ENCODE measurements around the gene AP1S2. TPM values are rescaled to one million over a fixed set of nuclear protein-coding genes. Genes with fewer than 3 reads are reported as not detected.

AP1S2 gene
- polyA plus RNA-seq, 1 of the 3 experiments (the other 2 are of a cell fraction): 17.7 TPM

GRCh38 chrX:15855568-15856221, 1.1 kb upstream of the AP1S2 start:
- 20% methylated on average over 12 of the region's 16 CpGs for WGBS (ENCODE audit: low lambda C conversion rate)
- DNase-seq: no peak
- TF ChIP-seq GATA2 (CRISPR knock-in tag; IDR thresholded peaks at IDR 0.05) (no peak), CHD2 (IDR thresholded peaks at IDR 0.05; ENCODE audit: low read length, partially characterized antibody) (no peak), JUND (IDR thresholded peaks at IDR 0.05) (no peak), TEAD4 (IDR thresholded peaks at IDR 0.05; ENCODE audit: borderline replicate concordance, insufficient read depth) (no peak), POLR2AphosphoS5 (IDR thresholded peaks at IDR 0.05; ENCODE audit: low read depth, low read length) (no peak), RXRA (IDR thresholded peaks at IDR 0.05; ENCODE audit: borderline replicate concordance, low read depth) (no peak)
- TF ChIP-seq, protein P1, sequence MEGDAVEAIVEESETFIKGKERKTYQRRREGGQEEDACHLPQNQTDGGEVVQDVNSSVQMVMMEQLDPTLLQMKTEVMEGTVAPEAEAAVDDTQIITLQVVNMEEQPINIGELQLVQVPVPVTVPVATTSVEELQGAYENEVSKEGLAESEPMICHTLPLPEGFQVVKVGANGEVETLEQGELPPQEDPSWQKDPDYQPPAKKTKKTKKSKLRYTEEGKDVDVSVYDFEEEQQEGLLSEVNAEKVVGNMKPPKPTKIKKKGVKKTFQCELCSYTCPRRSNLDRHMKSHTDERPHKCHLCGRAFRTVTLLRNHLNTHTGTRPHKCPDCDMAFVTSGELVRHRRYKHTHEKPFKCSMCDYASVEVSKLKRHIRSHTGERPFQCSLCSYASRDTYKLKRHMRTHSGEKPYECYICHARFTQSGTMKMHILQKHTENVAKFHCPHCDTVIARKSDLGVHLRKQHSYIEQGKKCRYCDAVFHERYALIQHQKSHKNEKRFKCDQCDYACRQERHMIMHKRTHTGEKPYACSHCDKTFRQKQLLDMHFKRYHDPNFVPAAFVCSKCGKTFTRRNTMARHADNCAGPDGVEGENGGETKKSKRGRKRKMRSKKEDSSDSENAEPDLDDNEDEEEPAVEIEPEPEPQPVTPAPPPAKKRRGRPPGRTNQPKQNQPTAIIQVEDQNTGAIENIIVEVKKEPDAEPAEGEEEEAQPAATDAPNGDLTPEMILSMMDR (IDR thresholded peaks at IDR 0.05): no peak
- peak overlapping the region; percentile 78 to 79 for H3K4me3 ChIP-seq (ENCODE audit: low read depth in 2 of 2, low read length in 1 of 2)
- POLR2A ChIA-PET: interaction anchor here (0.8 to 1.1 kb wide), 2 partner anchors 122 to 864 kb away, joined by 4 read pairs; partner anchors contain the start of gene SYAP1
- H3K9ac ChIP-seq: peak overlapping the region; percentile 52
- H3K36me3 ChIP-seq (replicated peaks in 1 of 2; ENCODE audit: control insufficient read depth in 1 of 2, insufficient read depth in 2 of 2, low read length in 1 of 2): peaks cover 0 to 2% of the 10 kb centered on the region in 2 experiments
- CTCF ChIA-PET: interaction anchor here (0.9 to 1.0 kb wide), 2 partner anchors 40 to 267 kb away, joined by 4 to 6 read pairs; partner anchors contain the start of gene GRPR
- no peaks in the 10 kb centered on the region for H3K9me3 ChIP-seq
- peak overlapping the region; percentile 92 for H2AFZ ChIP-seq (ENCODE audit: low read depth)
- peaks cover 13% of the 10 kb centered on the region; the same call in 1 of the 2 replicates for H3K79me2 ChIP-seq (ENCODE audit: insufficient read depth)
- no peaks in the 10 kb centered on the region; the same call in 1 of the 2 replicates for H3K27me3 ChIP-seq (ENCODE audit: insufficient read depth)
- no peaks in the 10 kb centered on the region for H3K9me2 ChIP-seq
- H4K20me1 ChIP-seq (ENCODE audit: insufficient read depth): no peaks in the 10 kb centered on the region
- H3K4me1 ChIP-seq (ENCODE audit: control insufficient read depth in 1 of 2, insufficient read depth in 2 of 2, low read depth in 1 of 2, low read length in 1 of 2): peaks cover 6 to 9% of the 10 kb centered on the region in 2 experiments; a peak in 2 of 4 replicates
- H3K4me2 ChIP-seq: peak overlapping the region; percentile 82
- peaks cover 16% of the 10 kb centered on the region for H3F3A ChIP-seq (replicated peaks; ENCODE audit: insufficient read depth)
- H3K27ac ChIP-seq (ENCODE audit: low read depth in 2 of 2, low read length in 1 of 2): peak overlapping the region; percentile 59 to 91; a peak in 3 of 4 replicates

- DNase-seq: peak; percentile 85
- WGBS (ENCODE audit: low lambda C conversion rate): 0% methylated on average over 5 of the region's 65 CpGs
- CTCF ChIA-PET: no interaction called here
- TF ChIP-seq GATA2 (CRISPR knock-in tag; IDR thresholded peaks at IDR 0.05): no peak
- 0 out of 2 replicates have a peak, but pooled peaks have one; percentile 16 for TF ChIP-seq FOXJ3 (CRISPR knock-in tag; IDR thresholded peaks at IDR 0.05)
- TF ChIP-seq, protein P1 (IDR thresholded peaks at IDR 0.05): peak; percentile 36; the same call in 1 of the 2 replicates
- TF ChIP-seq, protein P2, sequence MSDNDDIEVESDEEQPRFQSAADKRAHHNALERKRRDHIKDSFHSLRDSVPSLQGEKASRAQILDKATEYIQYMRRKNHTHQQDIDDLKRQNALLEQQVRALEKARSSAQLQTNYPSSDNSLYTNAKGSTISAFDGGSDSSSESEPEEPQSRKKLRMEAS (IDR thresholded peaks at IDR 0.05; ENCODE audit: low read depth): peak; percentile 40; the same call in 1 of the 2 replicates
- peak; percentile 38; the same call in 1 of the 2 replicates for TF ChIP-seq RAD21 (IDR thresholded peaks at IDR 0.05; ENCODE audit: low read length)
- TF ChIP-seq, protein P3, sequence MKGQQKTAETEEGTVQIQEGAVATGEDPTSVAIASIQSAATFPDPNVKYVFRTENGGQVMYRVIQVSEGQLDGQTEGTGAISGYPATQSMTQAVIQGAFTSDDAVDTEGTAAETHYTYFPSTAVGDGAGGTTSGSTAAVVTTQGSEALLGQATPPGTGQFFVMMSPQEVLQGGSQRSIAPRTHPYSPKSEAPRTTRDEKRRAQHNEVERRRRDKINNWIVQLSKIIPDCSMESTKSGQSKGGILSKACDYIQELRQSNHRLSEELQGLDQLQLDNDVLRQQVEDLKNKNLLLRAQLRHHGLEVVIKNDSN (IDR thresholded peaks at IDR 0.05; ENCODE audit: borderline replicate concordance, low read depth): no peak
- TF ChIP-seq SMC3 (IDR thresholded peaks at IDR 0.05; ENCODE audit: low read depth, low read length): peak; percentile 27; the same call in 1 of the 2 replicates
- peak; percentile 70 for TF ChIP-seq MXI1 (IDR thresholded peaks at IDR 0.05; ENCODE audit: low read depth, low read length)
- TF ChIP-seq, protein P4, sequence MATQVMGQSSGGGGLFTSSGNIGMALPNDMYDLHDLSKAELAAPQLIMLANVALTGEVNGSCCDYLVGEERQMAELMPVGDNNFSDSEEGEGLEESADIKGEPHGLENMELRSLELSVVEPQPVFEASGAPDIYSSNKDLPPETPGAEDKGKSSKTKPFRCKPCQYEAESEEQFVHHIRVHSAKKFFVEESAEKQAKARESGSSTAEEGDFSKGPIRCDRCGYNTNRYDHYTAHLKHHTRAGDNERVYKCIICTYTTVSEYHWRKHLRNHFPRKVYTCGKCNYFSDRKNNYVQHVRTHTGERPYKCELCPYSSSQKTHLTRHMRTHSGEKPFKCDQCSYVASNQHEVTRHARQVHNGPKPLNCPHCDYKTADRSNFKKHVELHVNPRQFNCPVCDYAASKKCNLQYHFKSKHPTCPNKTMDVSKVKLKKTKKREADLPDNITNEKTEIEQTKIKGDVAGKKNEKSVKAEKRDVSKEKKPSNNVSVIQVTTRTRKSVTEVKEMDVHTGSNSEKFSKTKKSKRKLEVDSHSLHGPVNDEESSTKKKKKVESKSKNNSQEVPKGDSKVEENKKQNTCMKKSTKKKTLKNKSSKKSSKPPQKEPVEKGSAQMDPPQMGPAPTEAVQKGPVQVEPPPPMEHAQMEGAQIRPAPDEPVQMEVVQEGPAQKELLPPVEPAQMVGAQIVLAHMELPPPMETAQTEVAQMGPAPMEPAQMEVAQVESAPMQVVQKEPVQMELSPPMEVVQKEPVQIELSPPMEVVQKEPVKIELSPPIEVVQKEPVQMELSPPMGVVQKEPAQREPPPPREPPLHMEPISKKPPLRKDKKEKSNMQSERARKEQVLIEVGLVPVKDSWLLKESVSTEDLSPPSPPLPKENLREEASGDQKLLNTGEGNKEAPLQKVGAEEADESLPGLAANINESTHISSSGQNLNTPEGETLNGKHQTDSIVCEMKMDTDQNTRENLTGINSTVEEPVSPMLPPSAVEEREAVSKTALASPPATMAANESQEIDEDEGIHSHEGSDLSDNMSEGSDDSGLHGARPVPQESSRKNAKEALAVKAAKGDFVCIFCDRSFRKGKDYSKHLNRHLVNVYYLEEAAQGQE (IDR thresholded peaks at IDR 0.05; ENCODE audit: low read depth, low read length): no peak
These were observed 445 bp downstream of the AP1S2 start for GRCh38 chrX:15854080-15854655.

More at GRCh38 chrX:15854080-15854655, 445 bp downstream of the AP1S2 start:
- H3K4me2 ChIP-seq: peak overlapping the region; percentile 82
- H3K27me3 ChIP-seq (ENCODE audit: insufficient read depth): no peaks in the 10 kb centered on the region; the same call in 1 of the 2 replicates
- peaks cover 0 to 2% of the 10 kb centered on the region in 2 experiments for H3K36me3 ChIP-seq (replicated peaks in 1 of 2; ENCODE audit: control insufficient read depth in 1 of 2, insufficient read depth in 2 of 2, low read length in 1 of 2)
- POLR2A ChIA-PET: interaction anchor here (1.1 to 1.2 kb wide), 2 partner anchors 11 to 858 kb away, joined by 3 to 5 read pairs; partner anchors contain the start of gene CTPS2
- H4K20me1 ChIP-seq (ENCODE audit: insufficient read depth): no peaks in the 10 kb centered on the region
- peaks cover 16% of the 10 kb centered on the region for H3F3A ChIP-seq (replicated peaks; ENCODE audit: insufficient read depth)
- peaks cover 13% of the 10 kb centered on the region; the same call in 1 of the 2 replicates for H3K79me2 ChIP-seq (ENCODE audit: insufficient read depth)
- no peaks in the 10 kb centered on the region for H3K9me3 ChIP-seq
- H3K9ac ChIP-seq: peak overlapping the region; percentile 62
- peak overlapping the region; percentile 78 to 79 for H3K4me3 ChIP-seq (ENCODE audit: low read depth in 2 of 2, low read length in 1 of 2)
- H2AFZ ChIP-seq (ENCODE audit: low read depth): peak overlapping the region; percentile 61
- peaks cover 9% of the 10 kb centered on the region in 2 experiments; a peak in 2 of 4 replicates for H3K4me1 ChIP-seq (ENCODE audit: control insufficient read depth in 1 of 2, insufficient read depth in 2 of 2, low read depth in 1 of 2, low read length in 1 of 2)
- H3K27ac ChIP-seq (ENCODE audit: low read depth in 2 of 2, low read length in 1 of 2): peak overlapping the region; percentile 17 to 81; a peak in 3 of 4 replicates
- H3K9me2 ChIP-seq: no peaks in the 10 kb centered on the region

Measured in SK-N-SH (cell line).